GM18502 (cell line): ENCODE results near the gene KISS1R.

Source experiments
- ATAC-seq: cut with Tn5 transposase; IDR thresholded peaks from one replicate; pipeline ENCODE4 v1.9.1; 2021; ENCODE audit warnings: mild to moderate bottlenecking; ENCODE audit not compliant: unreplicated experiment, poor library complexity

KISS1R gene

GRCh38 chr19:919199-920050 is 2.3 kb downstream of the KISS1R start:
- no peak for ATAC-seq

- ATAC-seq: no peak
These were observed 3.1 kb downstream of the KISS1R start for GRCh38 chr19:920051-920864.

- ATAC-seq: no peak
These were observed 7.5 kb downstream of the KISS1R start for GRCh38 chr19:924553-925086.

- ATAC-seq: peak; percentile 39
These were observed 8.0 kb downstream of the KISS1R start for GRCh38 chr19:925087-925525.

- ATAC-seq: peak; percentile 56
These were observed 8.6 kb downstream of the KISS1R start, which contains the start of gene ARID3A for GRCh38 chr19:925526-926322. Gene ARID3A, plus strand, starts transcription at chr19:926035. Its CDS starts 3,494 bp downstream, at chr19:929529.

GRCh38 chr19:926323-926588 is 9.1 kb downstream of the KISS1R start:
- ATAC-seq: no peak

GRCh38 chr19:926589-927350 is 9.6 kb downstream of the KISS1R start:
- ATAC-seq: no peak

- ATAC-seq: no peak
These were observed 10.2 kb downstream of the KISS1R start for GRCh38 chr19:927351-927779.

- ATAC-seq: no peak
These were observed 10.8 kb downstream of the KISS1R start for GRCh38 chr19:927780-928401.

- no peak for ATAC-seq
These were observed 11.5 kb downstream of the KISS1R start for GRCh38 chr19:928471-929202.

- ATAC-seq: no peak
These were observed 12.2 kb downstream of the KISS1R start for GRCh38 chr19:929203-929890.

- no peak for ATAC-seq
These were observed 12.7 kb downstream of the KISS1R start for GRCh38 chr19:929891-930258.

GRCh38 chr19:931860-932647 is 14.9 kb downstream of the KISS1R start:
- ATAC-seq: no peak

- ATAC-seq: no peak
These were observed 15.8 kb downstream of the KISS1R start for GRCh38 chr19:932648-933552.

GRCh38 chr19:933553-933882 is 16.4 kb downstream of the KISS1R start:
- no peak for ATAC-seq

GRCh38 chr19:934197-934840 is 17.2 kb downstream of the KISS1R start:
- ATAC-seq: no peak
